A549 (cell line): ENCODE data around the gene BHLHE23.

Source experiments
- CEBPB ChIP-seq, 2 experiments: fragments of >200 bp in 1 of 2; sonication (Bioruptor Twin) in 1 of 2; formaldehyde crosslinking in 1 of 2; IDR thresholded peaks; 2 replicates each; pipeline ENCODE4 v1.6.1; 2012 to 2016
- CTCF ChIP-seq: fragments of >200 bp; sonication (Bioruptor Twin); formaldehyde crosslinking; IDR thresholded peaks from 3 replicates; pipeline ENCODE4 v1.5.1; 2016
- EP300 ChIP-seq, 2 experiments: fragments of >200 bp; sonication (Bioruptor Twin); formaldehyde crosslinking; IDR thresholded peaks; 2 replicates in 1 of 2; 3 replicates in 1 of 2; pipeline ENCODE4 v1.6.1; 2016 to 2017
- HOXA7 ChIP-seq: fragments of 250-450 bp; sonication (Bioruptor Pico); IDR thresholded peaks from 2 replicates; pipeline ENCODE4 v1.5.0; 2020; ENCODE audit warnings: mild to moderate bottlenecking, moderate library complexity
- PHF8 ChIP-seq: fragments of 200-600 bp; sonication (generic); IDR thresholded peaks from 2 replicates; pipeline ENCODE4 v1.6.1; 2016; ENCODE audit warnings: low read depth, mild to moderate bottlenecking, antibody characterized with exemption, moderate library complexity, borderline replicate concordance
- POLR2A ChIP-seq: IDR thresholded peaks from 2 replicates; pipeline ENCODE4 v1.6.1; 2012; ENCODE audit warnings: mild to moderate bottlenecking, low read length
- REST ChIP-seq: fragments of 200-600 bp; sonication (generic); IDR thresholded peaks from 2 replicates; pipeline ENCODE4 v1.6.1; 2016; ENCODE audit warnings: antibody characterized with exemption, mild to moderate bottlenecking, moderate library complexity
- USF2 ChIP-seq: fragments of 450-650 bp; IDR thresholded peaks from 2 replicates; pipeline ENCODE4 v1.6.1; 2014; ENCODE audit warnings: antibody characterized with exemption
- ZSCAN20 ChIP-seq: fragments of 250-450 bp; sonication (Bioruptor Pico); IDR thresholded peaks from 2 replicates; pipeline ENCODE4 v1.8.0; 2022; ENCODE audit warnings: mild to moderate bottlenecking, moderate library complexity

- TF ChIP-seq CEBPB (IDR thresholded peaks at IDR 0.05), result no peak
- TF ChIP-seq USF2, result no peak
- no peak for TF ChIP-seq CTCF
- TF ChIP-seq POLR2A, result no peak
- TF ChIP-seq EP300 (IDR thresholded peaks at IDR 0.05), result no peak
- TF ChIP-seq PHF8, result no peak
- TF ChIP-seq REST, result no peak
- TF ChIP-seq HOXA7 (CRISPR knock-in tag), result no peak
- no peak for TF ChIP-seq ZSCAN20 (CRISPR knock-in tag)
Observed at GRCh38 chr20:63000958-63001357, 5.8 kb downstream of the BHLHE23 start.
